OCI-M1 (cell line): ENCODE data around the gene OR2T29.
"Not testable (repeated sequence)": the region's sequence is repeated elsewhere in the genome, so short reads cannot be mapped to it uniquely, and the experiment has no call there.

Experiments used
- DNase-seq: peaks from one replicate; lab custom pipeline; 2025; lab: John Stamatoyannopoulos, UW

The OR2T29 gene, protein sequence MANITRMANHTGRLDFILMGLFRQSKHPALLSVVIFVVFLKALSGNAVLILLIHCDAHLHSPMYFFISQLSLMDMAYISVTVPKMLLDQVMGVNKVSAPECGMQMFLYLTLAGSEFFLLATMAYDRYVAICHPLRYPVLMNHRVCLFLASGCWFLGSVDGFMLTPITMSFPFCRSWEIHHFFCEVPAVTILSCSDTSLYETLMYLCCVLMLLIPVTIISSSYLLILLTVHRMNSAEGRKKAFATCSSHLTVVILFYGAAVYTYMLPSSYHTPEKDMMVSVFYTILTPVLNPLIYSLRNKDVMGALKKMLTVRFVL

DNA sequence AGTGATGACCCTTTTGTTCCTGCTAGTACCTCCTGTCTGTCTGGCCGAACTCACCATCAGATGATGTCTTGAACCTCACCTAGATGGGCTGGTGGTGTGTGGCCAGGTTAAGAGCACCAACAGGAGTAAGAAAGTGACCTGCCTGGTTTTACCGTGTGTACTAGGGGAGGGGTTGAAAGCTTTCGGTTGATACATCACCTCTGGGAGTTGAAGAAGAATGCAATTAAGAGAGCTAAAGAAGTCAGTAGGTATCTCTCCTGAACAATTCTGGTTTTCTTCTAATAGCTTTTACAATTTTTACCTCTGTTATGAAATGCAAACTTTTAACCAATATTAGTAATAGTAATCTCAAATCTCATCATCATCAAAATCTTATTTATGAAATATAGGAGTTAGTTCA lies at the start of gene OR2T29:
OR2T29 (minus strand) TSS at position 101 of the 400 bp plus-strand sequence. CDS start 3,281 bp downstream, outside the sequence.
- DNase-seq, result not testable (repeated sequence)

DNA sequence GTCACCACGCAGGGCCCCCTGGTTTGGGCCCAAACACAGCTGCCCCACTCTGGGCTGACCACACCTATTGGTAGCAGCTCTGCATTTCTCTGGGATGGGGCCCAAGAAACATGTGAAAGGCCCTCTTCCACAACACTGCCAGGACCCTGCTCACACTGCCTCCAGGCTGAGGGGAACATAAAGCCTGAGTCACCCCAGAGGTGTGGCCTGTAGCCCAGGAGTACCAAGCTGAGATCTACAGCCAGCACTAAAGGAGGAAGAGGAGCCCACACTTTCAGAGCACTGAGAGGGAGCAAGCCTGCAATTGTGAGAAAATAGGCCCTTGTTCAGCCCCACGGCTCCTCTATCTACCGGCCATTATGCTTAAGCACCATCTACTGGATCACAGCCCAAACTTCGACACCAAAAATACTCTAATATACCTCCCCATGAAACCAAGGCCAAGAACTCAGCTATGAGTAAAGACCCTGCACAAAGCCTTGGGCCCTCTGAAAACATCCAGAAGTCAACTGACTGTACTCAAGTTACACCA lies 49.4 kb upstream of the OR2T29 start:
- peak; percentile 73 for DNase-seq

DNA sequence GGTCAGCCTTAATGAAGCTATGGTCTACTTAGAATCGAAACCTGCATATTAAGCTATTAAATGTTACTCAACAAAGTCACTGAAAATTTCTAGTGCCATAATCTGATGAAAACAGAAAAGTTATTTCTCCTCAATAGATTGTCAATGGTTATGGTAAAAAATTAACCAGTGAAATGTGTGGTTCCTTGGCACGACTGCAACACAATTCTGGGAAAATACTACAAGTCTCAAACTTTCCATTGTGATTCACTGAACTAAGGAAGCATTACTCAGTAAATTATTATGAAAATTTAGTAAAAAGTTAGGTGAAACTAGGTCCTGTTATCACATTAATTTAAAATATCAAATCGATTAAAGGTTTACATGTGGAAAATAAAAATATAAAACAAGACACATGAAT lies 47.7 kb upstream of the OR2T29 start:
- peak; percentile 11 for DNase-seq

DNA sequence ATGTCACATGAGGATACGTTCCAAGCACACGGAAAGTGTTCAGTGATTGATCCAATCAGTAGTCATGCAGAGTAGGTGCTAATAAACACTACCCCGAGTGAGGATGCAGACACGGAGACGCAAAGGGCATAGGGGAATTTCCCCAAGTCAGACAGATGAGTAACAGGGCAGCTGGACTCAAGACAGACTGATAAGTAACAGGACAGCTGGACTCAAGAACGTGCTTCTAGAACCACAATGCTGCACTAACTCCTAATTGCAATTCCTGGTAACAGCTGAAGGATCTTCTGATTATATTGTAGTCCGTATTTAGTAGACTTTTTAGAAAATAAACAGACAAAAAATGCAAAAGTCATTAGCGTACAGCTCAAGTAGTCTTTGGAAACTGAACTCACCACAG lies 36.8 kb upstream of the OR2T29 start:
- peak; percentile 48 for DNase-seq

DNA sequence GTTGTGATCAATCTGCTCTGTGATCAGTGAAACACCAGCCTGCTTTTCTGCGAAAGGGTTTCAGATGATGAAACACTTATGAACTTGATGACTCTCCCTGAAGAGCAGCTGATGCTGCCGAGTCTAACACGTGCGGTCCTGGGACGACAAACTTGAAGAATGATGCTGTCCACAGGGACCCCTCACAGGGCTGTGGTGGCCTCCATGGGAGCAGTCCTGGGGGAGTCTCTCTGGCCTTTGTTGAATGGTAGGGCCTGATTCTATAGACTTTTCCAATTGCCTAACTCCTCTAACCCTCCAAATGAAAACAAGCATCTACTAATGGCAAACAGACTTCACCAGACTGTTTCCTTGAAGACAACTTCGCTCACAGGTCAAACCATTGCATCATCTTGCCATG lies 35.0 kb upstream of the OR2T29 start, which contains the start of gene OR2T10:
OR2T10 (minus strand) TSS at position 112 of the 400 bp plus-strand sequence. CDS start 3,932 bp downstream, outside the sequence.
- DNase-seq, result no peak

DNA sequence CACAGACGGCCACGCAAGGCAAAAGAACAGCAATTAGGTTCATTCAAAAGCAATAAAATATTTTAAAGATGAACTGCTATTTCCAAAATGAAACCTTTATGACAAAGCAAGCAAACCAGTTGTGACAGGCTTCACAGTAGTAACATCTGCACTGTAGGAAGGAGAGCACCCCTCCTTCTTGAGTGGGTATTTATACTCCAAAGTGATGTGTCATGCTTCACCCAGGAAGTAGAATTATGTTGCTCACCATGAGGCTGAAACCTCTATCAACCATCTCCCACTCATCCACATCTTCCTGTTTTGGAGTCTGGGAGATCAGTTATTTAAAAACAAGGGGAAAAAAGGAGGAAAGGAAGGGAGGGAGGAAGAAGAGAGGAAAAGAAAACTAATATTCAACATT lies 34.0 kb upstream of the OR2T29 start:
- peak; percentile 85 for DNase-seq

DNA sequence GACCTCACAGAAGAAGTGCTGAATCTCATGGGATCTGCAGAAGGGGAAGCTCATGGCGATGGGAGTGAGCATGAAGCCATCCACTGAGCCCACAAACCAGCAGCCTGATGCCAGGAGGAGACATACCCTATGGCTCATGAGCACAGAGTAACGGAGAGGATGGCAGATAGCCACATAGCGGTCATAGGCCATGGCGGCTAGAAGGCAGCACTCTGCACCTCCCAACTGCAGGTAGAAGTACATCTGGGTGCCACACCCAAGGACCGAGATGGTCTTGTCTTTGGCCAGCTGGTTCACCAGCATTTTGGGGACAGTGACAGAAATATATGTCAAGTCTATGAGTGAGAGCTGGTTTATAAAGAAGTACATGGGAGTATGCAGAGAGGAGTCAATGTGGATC lies 30.7 kb upstream of the OR2T29 start:
- no peak for DNase-seq

DNA sequence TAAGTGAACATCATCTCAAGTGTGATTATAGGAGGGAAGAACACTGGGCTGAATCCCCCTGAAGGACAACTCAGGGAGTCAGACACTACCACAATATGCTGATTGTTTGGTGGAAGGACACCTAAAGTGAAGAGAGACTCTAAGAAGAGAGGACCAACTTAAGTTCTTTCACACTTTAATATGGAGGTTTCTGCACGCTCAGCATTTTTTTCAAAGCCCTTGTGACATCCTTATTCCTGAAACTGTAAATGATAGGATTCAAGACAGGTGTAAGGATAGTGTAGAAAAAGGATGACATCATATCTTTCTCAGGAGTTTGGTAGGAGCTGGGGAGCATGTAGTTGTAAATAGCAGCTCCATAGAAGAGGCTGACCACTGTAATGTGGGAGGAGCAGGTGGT lies 30.1 kb upstream of the OR2T29 start:
- DNase-seq, result no peak

DNA sequence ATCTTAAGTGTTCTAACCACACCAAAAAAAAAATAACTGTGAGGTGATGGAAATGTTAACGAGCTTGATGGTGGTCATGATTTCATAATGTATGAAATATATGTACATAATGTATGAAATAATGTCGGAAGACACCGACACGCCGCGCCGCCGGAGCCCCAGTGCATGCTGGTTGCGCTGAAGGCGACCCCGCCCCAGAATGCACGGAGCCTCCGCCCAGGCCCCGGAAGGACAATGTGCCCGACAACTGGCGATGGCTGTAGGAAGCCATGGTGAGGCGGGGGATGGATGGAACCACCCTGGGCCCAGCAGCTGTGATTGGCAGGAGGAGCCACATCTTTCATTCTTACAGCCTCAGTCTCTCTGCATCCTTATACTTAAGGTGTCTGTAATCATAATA lies 27.5 kb upstream of the OR2T29 start:
- no peak for DNase-seq

DNA sequence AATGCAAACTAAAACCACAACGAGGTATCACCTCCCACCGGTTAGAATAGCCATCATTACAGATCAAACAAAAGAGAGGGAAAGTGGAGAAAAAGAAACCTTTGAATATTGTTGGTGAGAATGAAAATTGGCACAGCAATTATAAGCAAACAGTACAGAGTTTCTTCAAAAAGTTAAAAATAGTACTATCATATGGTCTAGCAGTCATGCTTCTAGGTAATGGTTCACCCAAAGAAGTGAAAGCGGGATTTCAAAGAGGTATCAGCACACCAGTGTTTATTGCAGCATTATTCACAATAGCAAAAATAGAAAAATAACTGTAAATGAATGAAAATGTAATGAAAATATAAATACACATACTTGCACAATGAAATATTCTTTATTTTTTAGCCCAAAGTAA lies 26.8 kb upstream of the OR2T29 start:
- DNase-seq, result no peak

DNA sequence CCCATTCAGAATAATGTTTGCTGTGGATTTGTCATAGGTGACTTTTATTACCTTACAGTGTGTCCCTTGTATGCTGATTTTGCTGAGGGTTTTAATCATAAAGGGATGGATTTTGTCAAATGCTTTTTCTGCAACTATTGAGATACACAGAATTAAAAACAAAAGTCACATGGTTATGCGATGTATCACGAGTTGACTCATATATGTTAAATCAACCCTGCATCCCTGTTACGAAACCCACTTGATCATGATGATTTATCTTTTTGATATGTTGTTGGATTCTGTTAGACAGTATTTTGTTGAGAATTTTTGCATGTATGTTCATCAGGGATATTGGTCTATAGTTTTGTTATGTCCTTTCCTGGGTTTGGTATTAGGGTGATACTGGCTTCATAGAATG lies 22.7 kb upstream of the OR2T29 start:
- no peak for DNase-seq

DNA sequence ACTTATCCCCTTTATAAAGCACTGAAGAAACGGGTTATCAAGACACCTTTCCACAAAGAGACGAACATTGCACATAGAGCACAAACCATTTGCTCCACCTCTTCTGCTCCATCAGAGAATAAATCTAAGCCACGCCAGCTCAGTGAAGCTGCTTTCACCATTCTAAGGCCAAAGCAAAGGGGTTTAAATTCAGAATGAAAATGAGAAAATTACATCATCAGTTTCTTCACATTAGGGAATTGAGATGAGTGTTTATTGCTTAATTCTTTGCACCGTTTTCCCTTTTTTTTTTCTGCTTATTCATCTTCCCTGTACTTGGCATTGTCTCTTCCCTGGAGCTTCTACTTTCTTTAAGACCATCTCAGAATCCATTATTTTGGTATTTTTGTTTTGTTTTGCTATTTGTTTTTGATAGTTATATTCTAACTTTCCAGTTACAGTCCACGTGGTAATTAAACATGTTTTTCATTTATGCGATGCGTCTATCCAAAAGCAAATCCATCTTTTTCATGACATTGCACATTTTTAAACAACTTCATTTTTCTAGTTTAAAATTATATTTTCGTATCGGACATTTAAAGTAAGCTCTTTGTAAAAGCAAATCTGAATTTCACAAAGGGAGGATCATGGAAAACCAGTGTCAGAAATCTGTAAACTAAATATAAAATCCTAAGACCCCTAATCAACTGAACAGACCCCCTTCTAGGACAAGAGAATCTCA lies 13.8 kb upstream of the OR2T29 start:
- DNase-seq, result no peak

DNA sequence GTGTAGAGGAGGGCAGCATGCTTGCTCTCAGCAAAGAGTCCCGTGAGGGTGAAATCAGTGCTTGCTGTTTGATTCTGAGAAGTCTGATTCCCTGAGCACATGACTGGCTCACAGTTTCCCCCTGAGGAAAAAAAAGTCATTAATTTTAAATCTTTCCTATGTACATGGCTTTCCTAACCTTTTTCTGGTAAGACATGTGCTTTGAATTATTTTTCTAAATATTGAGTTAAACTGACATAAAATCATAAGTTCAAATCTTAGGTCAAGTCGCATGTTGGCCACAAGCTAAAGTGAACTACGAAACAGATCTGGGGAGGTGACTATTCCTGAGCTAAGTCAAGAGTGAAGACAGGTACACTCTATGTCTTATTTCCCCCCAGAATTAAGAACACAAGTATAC lies 12.1 kb upstream of the OR2T29 start, which contains the start of gene OR2T34:
OR2T34 (minus strand) TSS at position 101 of the 400 bp plus-strand sequence; CDS start at position 101, 0 bp downstream.
- DNase-seq, result not testable (repeated sequence)

DNA sequence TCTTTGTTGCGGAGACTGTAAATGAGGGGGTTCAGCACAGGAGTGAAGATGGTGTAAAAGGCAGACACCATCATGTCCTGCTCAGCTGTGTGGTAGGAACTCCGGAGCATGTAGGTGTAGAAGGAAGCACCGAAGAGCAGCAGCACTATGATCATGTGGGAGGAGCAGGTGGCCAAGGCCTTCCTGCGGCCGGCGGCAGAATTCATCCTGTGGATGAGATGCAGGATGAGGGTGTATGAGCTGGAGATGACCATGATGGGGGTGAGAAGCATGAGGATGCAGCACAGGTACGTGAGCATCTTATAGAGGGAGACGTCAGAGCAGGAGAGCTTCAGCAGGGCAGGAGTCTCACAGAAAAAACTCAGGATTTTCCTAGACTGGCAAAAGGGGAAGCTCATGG lies 11.3 kb upstream of the OR2T29 start:
- DNase-seq, result not testable (repeated sequence)

DNA sequence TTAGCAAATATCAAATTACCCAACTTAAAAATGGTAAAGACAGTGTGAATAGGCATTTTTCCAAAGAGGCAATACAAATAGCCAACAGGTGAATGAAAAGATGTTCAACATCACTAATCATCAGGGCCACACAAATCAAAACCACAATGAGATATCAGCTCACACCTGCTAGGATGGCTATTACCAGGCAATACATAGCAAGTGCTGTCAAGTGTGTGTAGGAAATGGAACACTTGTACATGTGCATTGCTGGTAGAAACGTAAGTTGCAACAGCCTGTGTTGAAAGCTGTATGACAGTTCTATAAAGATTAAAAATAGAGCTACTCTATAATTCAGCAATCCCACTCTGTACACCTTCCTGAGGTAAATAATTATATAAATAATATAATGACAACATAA lies 9.5 kb upstream of the OR2T29 start:
- not testable (repeated sequence) for DNase-seq

DNA sequence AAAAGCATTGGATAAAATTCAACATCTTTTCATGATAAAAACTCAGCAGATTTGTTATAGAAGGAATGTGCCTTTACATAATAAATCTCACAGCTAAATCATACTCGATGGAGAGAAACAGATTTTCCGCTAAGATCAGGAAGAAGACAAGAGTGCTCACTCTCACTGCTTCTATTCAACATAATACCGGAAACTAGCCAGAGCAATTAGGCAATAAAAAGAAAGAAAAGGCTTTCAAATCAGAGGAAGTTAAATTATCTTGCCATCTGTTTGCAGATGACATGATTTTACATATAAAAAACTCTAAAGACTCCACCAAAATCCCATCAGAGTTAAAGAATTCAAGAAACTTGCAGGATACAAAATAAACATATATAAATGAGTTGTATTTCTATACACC lies 8.2 kb upstream of the OR2T29 start:
- not testable (repeated sequence) for DNase-seq

DNA sequence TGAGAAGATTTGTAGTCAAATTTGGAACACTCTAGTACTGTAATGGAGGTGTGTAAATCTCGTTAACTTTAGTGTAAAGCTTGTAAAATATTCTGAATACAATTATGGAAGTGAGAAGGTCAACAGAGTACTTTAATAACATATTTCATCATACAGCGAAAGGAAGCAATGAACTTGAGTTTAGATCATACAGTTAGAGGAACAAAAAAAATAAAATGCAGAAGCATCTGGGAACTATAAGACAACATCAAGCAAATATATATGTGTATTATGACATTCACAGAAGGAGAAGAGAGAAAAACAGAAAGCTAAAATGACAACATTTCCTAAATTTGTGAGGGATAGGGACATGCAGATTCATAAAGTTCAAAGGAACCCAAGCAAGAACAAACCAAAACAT lies 6.5 kb upstream of the OR2T29 start:
- peak; percentile 19 for DNase-seq

DNA sequence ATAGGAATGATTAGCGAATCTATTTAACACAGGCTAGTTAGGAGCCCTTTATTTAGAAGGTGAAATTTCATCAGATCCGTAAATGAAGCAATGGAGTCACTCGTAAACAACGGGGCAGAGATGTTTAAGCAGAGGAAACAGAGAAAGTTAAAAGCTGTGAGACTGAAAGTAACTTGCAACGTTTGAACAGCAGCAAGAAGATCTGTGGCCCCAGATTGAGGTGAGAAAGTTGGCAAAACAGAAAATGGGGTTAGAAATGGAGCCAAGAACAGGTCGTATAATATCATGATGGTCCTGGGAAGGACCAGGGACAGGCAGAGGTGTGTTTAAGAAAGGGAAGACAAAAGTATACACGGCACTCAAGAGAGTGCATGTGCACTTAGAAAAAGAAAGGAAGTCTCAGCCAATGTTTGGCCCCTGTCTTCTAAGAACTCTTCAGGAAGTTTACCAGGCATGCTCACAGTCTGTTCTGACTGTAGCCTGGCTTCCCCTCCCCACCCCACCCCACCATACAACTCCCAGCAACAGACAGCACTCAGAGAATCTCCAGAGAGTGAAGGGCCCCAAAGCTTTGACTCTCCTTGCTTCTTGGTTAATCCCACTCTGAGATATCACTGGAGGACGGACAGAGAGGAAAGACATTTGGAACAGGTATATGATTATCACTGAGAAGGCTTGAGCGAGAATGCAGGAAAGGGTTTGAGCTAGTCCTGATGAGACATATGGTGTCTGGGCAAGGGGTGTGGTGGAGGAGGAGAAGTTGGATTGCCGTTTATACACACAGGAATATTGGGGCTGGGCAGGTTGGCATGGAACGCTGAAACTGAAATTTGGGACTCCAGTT lies 3.2 kb upstream of the OR2T29 start:
- DNase-seq, result peak; percentile 45

DNA sequence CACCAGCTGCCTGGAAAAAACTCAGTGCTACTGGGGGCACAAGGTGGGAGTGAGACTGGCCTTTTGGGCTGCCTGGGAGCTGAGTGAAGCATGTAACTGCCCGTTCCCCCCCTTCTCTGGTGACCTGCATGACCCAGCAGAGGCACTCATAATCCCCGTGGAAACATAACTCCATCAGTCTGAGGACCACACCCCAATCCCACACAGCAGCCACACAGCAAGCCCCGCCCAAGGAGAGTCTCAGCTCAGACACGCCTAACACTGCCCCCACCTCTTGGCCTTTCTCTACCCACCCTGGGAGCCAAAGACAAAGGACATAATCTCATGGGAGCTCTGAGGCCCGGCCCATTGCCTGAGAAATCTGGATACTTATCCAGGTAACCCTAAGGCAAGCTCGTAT lies 11.5 kb downstream of the OR2T29 start:
- DNase-seq, result not testable (repeated sequence)

DNA sequence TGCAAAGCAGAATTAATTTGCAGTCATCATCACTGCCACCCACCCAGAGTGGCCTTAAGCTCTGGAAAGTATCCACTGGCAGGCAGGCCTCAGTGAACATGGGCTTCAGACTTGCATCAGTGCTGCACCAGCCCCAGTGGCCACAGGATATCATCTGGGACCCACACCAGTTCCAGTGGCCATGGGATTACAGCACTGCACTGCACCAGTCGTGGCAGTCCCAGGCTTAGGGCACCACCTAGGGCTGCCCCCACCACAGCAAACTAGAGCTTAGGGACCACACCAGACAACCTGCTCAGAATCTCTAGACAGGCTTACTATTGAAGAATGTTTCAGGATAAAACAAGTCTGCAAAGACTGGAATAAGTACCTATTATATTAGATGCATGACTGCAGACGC lies 15.2 kb downstream of the OR2T29 start:
- DNase-seq, result not testable (repeated sequence)

DNA sequence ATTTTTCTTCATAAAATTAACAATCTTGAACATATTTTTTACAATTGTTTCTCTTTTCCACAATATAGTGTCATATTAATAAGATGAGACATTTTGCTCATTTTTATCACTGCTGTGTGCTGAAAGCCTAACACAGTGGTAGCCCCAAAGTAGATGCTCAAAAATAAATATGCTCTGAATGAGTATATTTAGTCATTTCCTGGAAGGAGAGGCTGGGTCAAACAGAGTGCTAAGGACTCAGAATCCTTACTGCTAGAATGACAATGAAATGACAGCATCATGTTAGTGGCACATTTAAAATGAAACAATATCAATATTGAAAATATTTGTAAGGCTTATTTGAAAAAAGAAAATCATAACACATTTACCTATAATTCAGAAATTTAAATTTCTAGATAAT lies 25.1 kb downstream of the OR2T29 start:
- not testable (repeated sequence) for DNase-seq

DNA sequence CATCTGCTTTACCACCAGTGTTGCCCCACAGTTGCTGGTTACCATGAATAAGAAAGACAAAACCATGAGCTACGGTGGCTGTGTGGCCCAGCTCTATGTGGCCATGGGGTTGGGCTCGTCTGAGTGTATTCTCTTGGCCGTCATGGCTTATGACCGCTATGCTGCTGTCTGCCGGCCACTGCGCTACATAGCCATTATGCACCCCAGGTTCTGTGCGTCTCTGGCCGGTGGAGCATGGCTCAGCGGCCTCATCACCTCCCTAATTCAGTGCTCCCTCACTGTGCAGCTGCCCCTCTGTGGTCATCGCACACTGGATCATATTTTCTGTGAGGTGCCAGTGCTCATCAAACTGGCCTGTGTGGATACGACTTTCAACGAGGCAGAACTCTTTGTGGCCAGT lies 40.7 kb downstream of the OR2T29 start:
- DNase-seq, result no peak
